ENCODE results near the gene PNPLA5. TPM values are rescaled to one million over a fixed set of nuclear protein-coding genes. Genes with fewer than 3 reads are reported as not detected.

The PNPLA5 gene
- total RNA-seq, 1 experiment from 2014 or later: 5.3 TPM

- no peak for TF ChIP-seq USF1 (CRISPR knock-in tag; IDR thresholded peaks at IDR 0.05)
- no peak for TF ChIP-seq ZSCAN18 (CRISPR knock-in tag; IDR thresholded peaks at IDR 0.05)
- TF ChIP-seq EMX1 (CRISPR knock-in tag; IDR thresholded peaks at IDR 0.05): no peak
- no peak for TF ChIP-seq ARID4B (CRISPR knock-in tag; IDR thresholded peaks at IDR 0.05; ENCODE audit: borderline replicate concordance)
- TF ChIP-seq NFATC4 (CRISPR knock-in tag; IDR thresholded peaks at IDR 0.05): no peak
- TF ChIP-seq ETV6 (CRISPR knock-in tag; IDR thresholded peaks at IDR 0.05): no peak
- no peak for TF ChIP-seq ATF3 (CRISPR knock-in tag; conservative IDR thresholded peaks at IDR 0.05)
Observed at GRCh38 chr22:43921370-43921769, 29.6 kb upstream of the PNPLA5 start (continued).

- DNase-seq (ENCODE audit: low spot score) (no peak), ATAC-seq (no peak)
- no peak overlapping the region for H3K4me3 Mint-ChIP-seq
- H3K27ac Mint-ChIP-seq: no peak overlapping the region
- ChIA-PET POLR2A (no interaction called here), CTCF (interaction anchor here (8.9 kb wide), 1 partner anchor 27 kb away, joined by 65 read pairs; no protein-coding TSS in a partner anchor)
- no peaks in the 10 kb centered on the region for H3K36me3 Mint-ChIP-seq
- peaks cover 18% of the 10 kb centered on the region for H3K4me1 Mint-ChIP-seq
- peaks cover 4% of the 10 kb centered on the region for H3K27me3 Mint-ChIP-seq (ENCODE audit: low read depth)
- no peak for TF ChIP-seq RELA (CRISPR knock-in tag; IDR thresholded peaks at IDR 0.05; ENCODE audit: borderline replicate concordance)
- TF ChIP-seq NR3C1 (CRISPR knock-in tag; conservative IDR thresholded peaks at IDR 0.05; ENCODE audit: low read depth): no peak
- TF ChIP-seq STAT6 (CRISPR knock-in tag; conservative IDR thresholded peaks at IDR 0.05; ENCODE audit: low read depth): no peak
- TF ChIP-seq PRRX2 (CRISPR knock-in tag; IDR thresholded peaks at IDR 0.05): no peak
- no peak for TF ChIP-seq IRF2 (CRISPR knock-in tag; IDR thresholded peaks at IDR 0.05; ENCODE audit: borderline replicate concordance, low read depth)
- no peak for TF ChIP-seq ETV6 (CRISPR knock-in tag; IDR thresholded peaks at IDR 0.05)
- TF ChIP-seq ZNF219 (CRISPR knock-in tag; IDR thresholded peaks at IDR 0.05; ENCODE audit: borderline replicate concordance): no peak
- TF ChIP-seq SMAD4 (CRISPR knock-in tag; IDR thresholded peaks at IDR 0.05): no peak
- TF ChIP-seq SMAD3 (CRISPR knock-in tag; IDR thresholded peaks at IDR 0.05; ENCODE audit: borderline replicate concordance): no peak
- TF ChIP-seq AFF4 (CRISPR knock-in tag; IDR thresholded peaks at IDR 0.05; ENCODE audit: borderline replicate concordance): no peak
- no peak for TF ChIP-seq ZBTB43 (CRISPR knock-in tag; IDR thresholded peaks at IDR 0.05)
- peaks cover 5% of the 10 kb centered on the region for H3K9me3 Mint-ChIP-seq
Observed at GRCh38 chr22:43919106-43919973, 27.5 kb upstream of the PNPLA5 start.
